Astrocyte (in vitro differentiated cells and primary cell): ENCODE results near the gene RNF214.

ENCODE experiments used
- CTCF ChIP-seq: IDR thresholded peaks from 2 replicates; pipeline ENCODE4 v1.5.1; 2011; ENCODE audit warnings: low read depth, mild to moderate bottlenecking, inconsistent platforms, low read length, moderate library complexity; ENCODE audit not compliant: insufficient read depth
- EZH2 ChIP-seq: IDR thresholded peaks from 2 replicates; pipeline ENCODE4 v1.6.1; 2012; ENCODE audit warnings: mild to moderate bottlenecking, low read length, inconsistent platforms; ENCODE audit not compliant: insufficient read depth

GRCh38 chr11:117187799-117188481 is 44.5 kb upstream of the RNF214 start:
- TF ChIP-seq CTCF (no peak), EZH2 (no peak)
